Measurements from ENCODE around the gene AGGF1. TPM values are rescaled to one million over a fixed set of nuclear protein-coding genes. Genes with fewer than 3 reads are reported as not detected.
A peak's percentile ranks its signal among the peaks of the same experiment; 100 is the strongest.

Gene AGGF1
- 22.3 TPM for total RNA-seq
- long read RNA-seq, full-length matches to known transcripts, result 33 of 41 reads
- long read RNA-seq, partial matches to known transcripts, result 4 of 41 reads
- long read RNA-seq, other reads (novel, unspliced or antisense), result 4 of 41 reads

GRCh38 chr5:77030097-77031071, at the start of gene AGGF1:
TSS of gene AGGF1 (plus strand) at chr5:77030404. CDS start at chr5:77030767, 363 bp downstream.
- intact Hi-C loops (cut with DNase I), result no loop called here
- H3K4me3 ChIP-seq, result peak within 1 kb of the TSS; percentile 94
- peak; percentile 100 for ATAC-seq
- H3K27ac ChIP-seq, result peak within 1 kb of the TSS; percentile 96
- peaks cover 14% of the 10 kb centered on the region for H3K36me3 ChIP-seq
- peaks cover 11% of the 10 kb centered on the region for H3K4me1 ChIP-seq
- H3K9me3 ChIP-seq, result no peaks in the 10 kb centered on the region
- no peaks in the 10 kb centered on the region for H3K27me3 ChIP-seq
- DNase-seq, result peak; percentile 97
- no peak for TF ChIP-seq CTCF (IDR thresholded peaks at IDR 0.05)

GRCh38 chr5:76980518-76981144, 49.6 kb upstream of the AGGF1 start:
- no peak for TF ChIP-seq CTCF (IDR thresholded peaks at IDR 0.05)
- Histone ChIP-seq H3K4me3 (no peak overlapping the region), H3K27ac (no peak overlapping the region), H3K9me3 (no peaks in the 10 kb centered on the region), H3K36me3 (no peaks in the 10 kb centered on the region), H3K27me3 (no peaks in the 10 kb centered on the region), H3K4me1 (no peaks in the 10 kb centered on the region)
- no peak for DNase-seq
- intact Hi-C loops (cut with DNase I), result no loop called here
- no peak for ATAC-seq

- no peak for TF ChIP-seq CTCF (IDR thresholded peaks at IDR 0.05)
- Histone ChIP-seq H3K27me3 (no peaks in the 10 kb centered on the region), H3K36me3 (no peaks in the 10 kb centered on the region), H3K27ac (no peak overlapping the region), H3K9me3 (no peaks in the 10 kb centered on the region), H3K4me3 (no peak overlapping the region), H3K4me1 (no peaks in the 10 kb centered on the region)
- DNase-seq (no peak), ATAC-seq (no peak)
- intact Hi-C loops (cut with DNase I), result no loop called here
Measured at GRCh38 chr5:76982450-76982849, 47.8 kb upstream of the AGGF1 start.

GRCh38 chr5:76983468-76983867, 46.7 kb upstream of the AGGF1 start:
- TF ChIP-seq CTCF (IDR thresholded peaks at IDR 0.05), result no peak
- Histone ChIP-seq H3K27ac (no peak overlapping the region), H3K36me3 (no peaks in the 10 kb centered on the region), H3K4me3 (no peak overlapping the region), H3K9me3 (no peaks in the 10 kb centered on the region), H3K27me3 (no peaks in the 10 kb centered on the region), H3K4me1 (no peaks in the 10 kb centered on the region)
- DNase-seq, result no peak
- intact Hi-C loops (cut with DNase I), result no loop called here
- ATAC-seq, result no peak

- H3K36me3 ChIP-seq, result no peaks in the 10 kb centered on the region
- no peak for TF ChIP-seq CTCF (IDR thresholded peaks at IDR 0.05)
- intact Hi-C loops (cut with DNase I), result no loop called here
- ATAC-seq (no peak), DNase-seq (no peak)
- no peaks in the 10 kb centered on the region for H3K4me1 ChIP-seq
- no peaks in the 10 kb centered on the region for H3K9me3 ChIP-seq
- no peaks in the 10 kb centered on the region for H3K27me3 ChIP-seq
- H3K4me3 ChIP-seq, result no peak overlapping the region
- no peak overlapping the region for H3K27ac ChIP-seq
Measured at GRCh38 chr5:76986825-76987526, 43.2 kb upstream of the AGGF1 start.
